GM23338 (cell line): ENCODE results near the gene GRK4. TPM values are rescaled to one million over a fixed set of nuclear protein-coding genes. Genes with fewer than 3 reads are reported as not detected.

Experiments
- ATAC-seq: fragments of 200-7000 bp; cut with Tn5 transposase; 3 replicates; pipeline ENCODE4 v1.9.1; 2020
- DNase-seq: peaks from one replicate; pipeline ENCODE4 v3.0.0-alpha.2; 2015; ENCODE audit warnings: low spot score
- H2AFZ ChIP-seq: fragments of 200-600 bp; sonication (generic); 2 replicates; pipeline ENCODE4 v1.8.0; 2016; ENCODE audit warnings: antibody characterized with exemption, mild to moderate bottlenecking, moderate library complexity
- H3F3A ChIP-seq: fragments of 200-600 bp; sonication (generic); replicated peaks from 2 replicates; pipeline ENCODE4 v1.8.0; 2017; ENCODE audit warnings: antibody characterized with exemption, mixed run types, low read depth
- H3K27ac ChIP-seq: fragments of 200-600 bp; sonication (generic); 2 replicates; pipeline ENCODE4 v1.6.1; 2016; ENCODE audit warnings: low read depth
- H3K27me3 ChIP-seq: fragments of 200-600 bp; sonication (generic); 2 replicates; pipeline ENCODE4 v1.8.0; 2016; ENCODE audit warnings: mild to moderate bottlenecking, mixed run types, moderate library complexity; ENCODE audit not compliant: insufficient read depth
- H3K36me3 ChIP-seq: fragments of 200-600 bp; sonication (generic); 2 replicates; pipeline ENCODE4 v1.8.0; 2016; ENCODE audit warnings: mild to moderate bottlenecking; ENCODE audit not compliant: insufficient read depth
- H3K4me1 ChIP-seq: fragments of 200-600 bp; sonication (generic); 2 replicates; pipeline ENCODE4 v1.8.0; 2016; ENCODE audit warnings: mild to moderate bottlenecking, moderate library complexity; ENCODE audit not compliant: insufficient read depth
- H3K4me2 ChIP-seq: fragments of 200-600 bp; sonication (generic); 2 replicates; pipeline ENCODE4 v1.7.1; 2017; ENCODE audit warnings: mixed run types
- H3K4me3 ChIP-seq: fragments of 200-600 bp; sonication (generic); 2 replicates; pipeline ENCODE4 v1.6.1; 2016; ENCODE audit warnings: mixed run types
- H3K79me2 ChIP-seq: fragments of 200-600 bp; sonication (generic); replicated peaks from 2 replicates; pipeline ENCODE4 v1.8.0; 2017; ENCODE audit warnings: mild to moderate bottlenecking; ENCODE audit not compliant: insufficient read depth
- H3K9me2 ChIP-seq: fragments of 200-600 bp; sonication (generic); 2 replicates; pipeline ENCODE4 v1.8.0; 2017; ENCODE audit not compliant: insufficient read depth
- H4K20me1 ChIP-seq: fragments of 200-600 bp; sonication (generic); replicated peaks from 2 replicates; pipeline ENCODE4 v1.8.0; 2017; ENCODE audit warnings: mild to moderate bottlenecking; ENCODE audit not compliant: insufficient read depth
- H3K27ac Mint-ChIP-seq: 2 replicates; pipeline ENCODE4 v1.8.0; 2020; ENCODE audit warnings: inconsistent platforms, mild to moderate bottlenecking, moderate library complexity, mixed read lengths
- H3K27me3 Mint-ChIP-seq: 3 replicates; pipeline ENCODE4 v1.8.0; 2022; ENCODE audit warnings: low read depth, mild to moderate bottlenecking, moderate library complexity, mixed read lengths, inconsistent platforms; ENCODE audit not compliant: insufficient read depth, poor library complexity
- H3K36me3 Mint-ChIP-seq: 3 replicates; pipeline ENCODE4 v1.8.0; 2021; ENCODE audit warnings: low read depth, mild to moderate bottlenecking, inconsistent platforms, moderate library complexity, mixed read lengths
- H3K4me1 Mint-ChIP-seq: 3 replicates; pipeline ENCODE4 v1.8.0; 2020; ENCODE audit warnings: mild to moderate bottlenecking, inconsistent platforms, mixed read lengths
- H3K4me3 Mint-ChIP-seq: 3 replicates; pipeline ENCODE4 v1.8.0; 2021; ENCODE audit warnings: moderate library complexity, mild to moderate bottlenecking, inconsistent platforms, mixed read lengths
- H3K9me3 Mint-ChIP-seq: 3 replicates; pipeline ENCODE4 v1.8.0; 2020; ENCODE audit warnings: moderate library complexity, mild to moderate bottlenecking, inconsistent platforms, mixed read lengths
- CTCF ChIP-seq, 2 experiments: fragments of 200-600 bp in 1 of 2; sonication (generic) in 1 of 2; conservative IDR thresholded peaks; 2 replicates each; pipeline versions ENCODE4 v1.5.1 to v1.6.1; 2016 to 2017; ENCODE audit warnings: antibody characterized with exemption in 2 of 2, low read depth in 2 of 2, mild to moderate bottlenecking in 2 of 2, moderate library complexity in 1 of 2
- JUNB ChIP-seq: IDR thresholded peaks from one replicate; pipeline ENCODE4 v1.6.1; 2016; ENCODE audit warnings: antibody characterized with exemption; ENCODE audit not compliant: unreplicated experiment
- POLR2AphosphoS5 ChIP-seq: IDR thresholded peaks from 2 replicates; pipeline ENCODE4 v1.6.1; 2016; ENCODE audit warnings: antibody characterized with exemption, low read depth
- REST ChIP-seq: IDR thresholded peaks from one replicate; pipeline ENCODE4 v1.6.1; 2018; ENCODE audit warnings: antibody characterized with exemption; ENCODE audit not compliant: unreplicated experiment
- ZNF331 ChIP-seq: fragments of 250-450 bp; sonication (Bioruptor Pico); IDR thresholded peaks from 2 replicates; pipeline ENCODE4 v1.5.0; 2020; ENCODE audit warnings: low read depth, mild to moderate bottlenecking, moderate library complexity
- polyA plus RNA-seq: library from polyadenylated mRNA; unstranded; fragments of >200 nt; fragmentation: Nextera tagmentation; extraction: Ambion mirVana; gene quantifications from 2 replicates; pipeline ENCODE4 v1.2.1, GENCODE V29; 2016
- total RNA-seq: library from RNA; depleted of rRNA; stranded (reverse); fragments of >200 nt; shearing (Covaris generic); gene quantifications from 2 replicates; pipeline ENCODE4 v1.2.3, GENCODE V29; 2014
- TF ChIP-seq, protein P1 (sequence below): IDR thresholded peaks from 2 replicates; pipeline ENCODE4 v1.6.1; 2016; ENCODE audit warnings: antibody characterized with exemption
- TF ChIP-seq, protein P2 (sequence below): fragments of 250-450 bp; sonication (Bioruptor Pico); IDR thresholded peaks from 2 replicates; pipeline ENCODE4 v1.5.0; 2020; ENCODE audit warnings: mild to moderate bottlenecking, moderate library complexity

The GRK4 gene
- total and polyA plus RNA-seq, 2 experiments from 2014 or later = 1.3 to 1.4 TPM

GRCh38 chr4:2940267-2941137 is 22.9 kb upstream of the GRK4 start:
- Mint-ChIP-seq H3K4me3 (no peak overlapping the region), H3K27ac (no peak overlapping the region)
- peaks cover 49% of the 10 kb centered on the region for H3K36me3 ChIP-seq

More at GRCh38 chr4:2940267-2941137, 22.9 kb upstream of the GRK4 start:
- Mint-ChIP-seq H3K9me3 (no peaks in the 10 kb centered on the region), H3K27me3 (peaks cover 19% of the 10 kb centered on the region), H3K4me1 (peaks cover 22% of the 10 kb centered on the region), H3K36me3 (peaks cover 98% of the 10 kb centered on the region)
- no peaks in the 10 kb centered on the region for H3K27me3 ChIP-seq
- H3K4me1 ChIP-seq = peaks cover 3% of the 10 kb centered on the region; the same call in 1 of the 2 replicates
- no peak overlapping the region for H3K4me3 ChIP-seq
- no peaks in the 10 kb centered on the region for H3K9me2 ChIP-seq
- TF ChIP-seq ZNF331 (CRISPR knock-in tag) (no peak), POLR2AphosphoS5 (no peak; the same call in 1 of the 2 replicates), JUNB (no peak), REST (no peak), CTCF (conservative IDR thresholded peaks at IDR 0.05; ENCODE audit: low read depth in 2 of 2) (no peak)
- TF ChIP-seq, protein P1, sequence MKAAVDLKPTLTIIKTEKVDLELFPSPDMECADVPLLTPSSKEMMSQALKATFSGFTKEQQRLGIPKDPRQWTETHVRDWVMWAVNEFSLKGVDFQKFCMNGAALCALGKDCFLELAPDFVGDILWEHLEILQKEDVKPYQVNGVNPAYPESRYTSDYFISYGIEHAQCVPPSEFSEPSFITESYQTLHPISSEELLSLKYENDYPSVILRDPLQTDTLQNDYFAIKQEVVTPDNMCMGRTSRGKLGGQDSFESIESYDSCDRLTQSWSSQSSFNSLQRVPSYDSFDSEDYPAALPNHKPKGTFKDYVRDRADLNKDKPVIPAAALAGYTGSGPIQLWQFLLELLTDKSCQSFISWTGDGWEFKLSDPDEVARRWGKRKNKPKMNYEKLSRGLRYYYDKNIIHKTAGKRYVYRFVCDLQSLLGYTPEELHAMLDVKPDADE = no peak
- TF ChIP-seq, protein P2, sequence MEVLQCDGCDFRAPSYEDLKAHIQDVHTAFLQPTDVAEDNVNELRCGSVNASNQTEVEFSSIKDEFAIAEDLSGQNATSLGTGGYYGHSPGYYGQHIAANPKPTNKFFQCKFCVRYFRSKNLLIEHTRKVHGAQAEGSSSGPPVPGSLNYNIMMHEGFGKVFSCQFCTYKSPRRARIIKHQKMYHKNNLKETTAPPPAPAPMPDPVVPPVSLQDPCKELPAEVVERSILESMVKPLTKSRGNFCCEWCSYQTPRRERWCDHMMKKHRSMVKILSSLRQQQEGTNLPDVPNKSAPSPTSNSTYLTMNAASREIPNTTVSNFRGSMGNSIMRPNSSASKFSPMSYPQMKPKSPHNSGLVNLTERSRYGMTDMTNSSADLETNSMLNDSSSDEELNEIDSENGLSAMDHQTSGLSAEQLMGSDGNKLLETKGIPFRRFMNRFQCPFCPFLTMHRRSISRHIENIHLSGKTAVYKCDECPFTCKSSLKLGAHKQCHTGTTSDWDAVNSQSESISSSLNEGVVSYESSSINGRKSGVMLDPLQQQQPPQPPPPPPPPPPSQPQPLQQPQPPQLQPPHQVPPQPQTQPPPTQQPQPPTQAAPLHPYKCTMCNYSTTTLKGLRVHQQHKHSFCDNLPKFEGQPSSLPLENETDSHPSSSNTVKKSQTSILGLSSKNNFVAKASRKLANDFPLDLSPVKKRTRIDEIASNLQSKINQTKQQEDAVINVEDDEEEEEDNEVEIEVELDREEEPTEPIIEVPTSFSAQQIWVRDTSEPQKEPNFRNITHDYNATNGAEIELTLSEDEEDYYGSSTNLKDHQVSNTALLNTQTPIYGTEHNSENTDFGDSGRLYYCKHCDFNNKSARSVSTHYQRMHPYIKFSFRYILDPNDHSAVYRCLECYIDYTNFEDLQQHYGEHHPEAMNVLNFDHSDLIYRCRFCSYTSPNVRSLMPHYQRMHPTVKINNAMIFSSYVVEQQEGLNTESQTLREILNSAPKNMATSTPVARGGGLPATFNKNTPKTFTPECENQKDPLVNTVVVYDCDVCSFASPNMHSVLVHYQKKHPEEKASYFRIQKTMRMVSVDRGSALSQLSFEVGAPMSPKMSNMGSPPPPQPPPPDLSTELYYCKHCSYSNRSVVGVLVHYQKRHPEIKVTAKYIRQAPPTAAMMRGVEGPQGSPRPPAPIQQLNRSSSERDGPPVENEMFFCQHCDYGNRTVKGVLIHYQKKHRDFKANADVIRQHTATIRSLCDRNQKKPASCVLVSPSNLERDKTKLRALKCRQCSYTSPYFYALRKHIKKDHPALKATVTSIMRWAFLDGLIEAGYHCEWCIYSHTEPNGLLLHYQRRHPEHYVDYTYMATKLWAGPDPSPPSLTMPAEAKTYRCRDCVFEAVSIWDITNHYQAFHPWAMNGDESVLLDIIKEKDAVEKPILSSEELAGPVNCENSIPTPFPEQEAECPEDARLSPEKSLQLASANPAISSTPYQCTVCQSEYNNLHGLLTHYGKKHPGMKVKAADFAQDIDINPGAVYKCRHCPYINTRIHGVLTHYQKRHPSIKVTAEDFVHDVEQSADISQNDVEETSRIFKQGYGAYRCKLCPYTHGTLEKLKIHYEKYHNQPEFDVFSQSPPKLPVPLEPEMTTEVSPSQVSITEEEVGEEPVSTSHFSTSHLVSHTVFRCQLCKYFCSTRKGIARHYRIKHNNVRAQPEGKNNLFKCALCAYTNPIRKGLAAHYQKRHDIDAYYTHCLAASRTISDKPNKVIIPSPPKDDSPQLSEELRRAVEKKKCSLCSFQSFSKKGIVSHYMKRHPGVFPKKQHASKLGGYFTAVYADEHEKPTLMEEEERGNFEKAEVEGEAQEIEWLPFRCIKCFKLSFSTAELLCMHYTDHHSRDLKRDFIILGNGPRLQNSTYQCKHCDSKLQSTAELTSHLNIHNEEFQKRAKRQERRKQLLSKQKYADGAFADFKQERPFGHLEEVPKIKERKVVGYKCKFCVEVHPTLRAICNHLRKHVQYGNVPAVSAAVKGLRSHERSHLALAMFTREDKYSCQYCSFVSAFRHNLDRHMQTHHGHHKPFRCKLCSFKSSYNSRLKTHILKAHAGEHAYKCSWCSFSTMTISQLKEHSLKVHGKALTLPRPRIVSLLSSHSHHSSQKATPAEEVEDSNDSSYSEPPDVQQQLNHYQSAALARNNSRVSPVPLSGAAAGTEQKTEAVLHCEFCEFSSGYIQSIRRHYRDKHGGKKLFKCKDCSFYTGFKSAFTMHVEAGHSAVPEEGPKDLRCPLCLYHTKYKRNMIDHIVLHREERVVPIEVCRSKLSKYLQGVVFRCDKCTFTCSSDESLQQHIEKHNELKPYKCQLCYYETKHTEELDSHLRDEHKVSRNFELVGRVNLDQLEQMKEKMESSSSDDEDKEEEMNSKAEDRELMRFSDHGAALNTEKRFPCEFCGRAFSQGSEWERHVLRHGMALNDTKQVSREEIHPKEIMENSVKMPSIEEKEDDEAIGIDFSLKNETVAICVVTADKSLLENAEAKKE (CRISPR knock-in tag) = no peak
- no peak overlapping the region for H3K4me2 ChIP-seq
- DNase-seq (no peak), ATAC-seq (no peak)
- peaks cover 37% of the 10 kb centered on the region; the same call in 1 of the 2 replicates for H3F3A ChIP-seq
- H3K27ac ChIP-seq = no peak overlapping the region
- peaks cover 23% of the 10 kb centered on the region for H4K20me1 ChIP-seq
- peaks cover 17% of the 10 kb centered on the region for H3K79me2 ChIP-seq
- H2AFZ ChIP-seq = no peak overlapping the region
